Left ventricle myocardium inferior (tissue), 1 donor: ENCODE results near the gene PSMC3. TPM values are rescaled to one million over a fixed set of nuclear protein-coding genes. Genes with fewer than 3 reads are reported as not detected.
"Not testable (repeated sequence)": the region's sequence is repeated elsewhere in the genome, so short reads cannot be mapped to it uniquely, and the experiment has no call there.

ENCODE experiments used
- DNase-seq: peaks from one replicate; pipeline ENCODE4 v3.0.0-alpha.2; 2020
- H3K27ac ChIP-seq: fragments of 200-600 bp; replicated peaks from 2 replicates; pipeline ENCODE4 v1.8.0; 2021
- H3K27me3 ChIP-seq: fragments of 200-600 bp; 2 replicates; pipeline ENCODE4 v1.8.0; 2021; ENCODE audit warnings: low read depth
- H3K36me3 ChIP-seq: fragments of 200-600 bp; 2 replicates; pipeline ENCODE4 v1.8.0; 2021
- H3K4me1 ChIP-seq: fragments of 200-600 bp; 2 replicates; pipeline ENCODE4 v1.8.0; 2021
- H3K4me3 ChIP-seq: fragments of 200-600 bp; 2 replicates; pipeline ENCODE4 v1.8.0; 2021; ENCODE audit warnings: mild to moderate bottlenecking, moderate library complexity
- H3K9me3 ChIP-seq: fragments of 200-600 bp; replicated peaks from 2 replicates; pipeline ENCODE4 v1.8.0; 2021
- CTCF ChIP-seq: fragments of 200-600 bp; IDR thresholded peaks from 2 replicates; pipeline ENCODE4 v1.8.0; 2021; ENCODE audit warnings: antibody characterized with exemption, mild to moderate bottlenecking, borderline replicate concordance
- intact Hi-C: fragments of 100-400 bp; cut with micrococcal nuclease; formaldehyde crosslinking; loops from one replicate; pipeline ENCODE4 v1.11.0; 2022
- total RNA-seq: library from RNA; stranded (reverse); fragmentation: NEBNext Ultra II Directional; extraction: Animal tissue kit (Norgen Biotek cat#: 25700); gene quantifications from one replicate; pipeline ENCODE4 v1.2.1, GENCODE V29; 2021
- donor health status: DM: no; HTN: yes; CAD: no; lungs with severe emphysema.

PSMC3 gene
- total RNA-seq, 1 donor from 2014 or later = 146 TPM

DNA sequence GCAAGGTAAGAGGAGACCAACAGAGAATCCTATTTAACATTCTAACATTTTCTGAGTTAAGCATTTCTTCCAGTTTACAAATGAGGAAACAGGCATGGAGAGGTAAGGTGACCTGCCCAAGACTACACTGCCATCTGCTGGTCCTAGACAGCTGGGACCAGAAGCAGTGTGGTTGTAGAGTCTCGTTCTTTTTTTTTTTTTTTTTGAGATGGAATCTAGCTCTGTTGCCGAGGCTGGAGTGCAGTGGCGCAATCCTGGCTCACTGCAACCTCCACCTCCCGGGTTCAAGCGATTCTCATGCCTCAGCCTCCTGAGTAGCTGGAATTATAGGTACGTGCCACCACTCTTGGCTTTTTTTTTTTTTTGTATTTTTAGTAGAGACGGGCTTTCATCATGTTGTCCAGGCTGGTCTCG, 28.0 kb upstream of the PSMC3 start:
- TF ChIP-seq CTCF = peak; percentile 82

GRCh38 chr11:47453365-47453764, 27.1 kb upstream of the PSMC3 start:
- intact Hi-C loops = no loop called here
- Histone ChIP-seq H3K27ac (no peak overlapping the region), H3K9me3 (no peaks in the 10 kb centered on the region), H3K4me1 (no peaks in the 10 kb centered on the region), H3K4me3 (no peak overlapping the region), H3K36me3 (no peaks in the 10 kb centered on the region), H3K27me3 (no peaks in the 10 kb centered on the region)
- DNase-seq = no peak
- no peak for TF ChIP-seq CTCF

More for the DNA sequence above, 28.0 kb upstream of the PSMC3 start:
- H3K4me1 ChIP-seq, H3K27ac ChIP-seq, H3K27me3 ChIP-seq, H3K9me3 ChIP-seq, H3K36me3 ChIP-seq, H3K4me3 ChIP-seq, intact Hi-C loops: not testable (repeated sequence)
- DNase-seq = peak; percentile 69

DNA sequence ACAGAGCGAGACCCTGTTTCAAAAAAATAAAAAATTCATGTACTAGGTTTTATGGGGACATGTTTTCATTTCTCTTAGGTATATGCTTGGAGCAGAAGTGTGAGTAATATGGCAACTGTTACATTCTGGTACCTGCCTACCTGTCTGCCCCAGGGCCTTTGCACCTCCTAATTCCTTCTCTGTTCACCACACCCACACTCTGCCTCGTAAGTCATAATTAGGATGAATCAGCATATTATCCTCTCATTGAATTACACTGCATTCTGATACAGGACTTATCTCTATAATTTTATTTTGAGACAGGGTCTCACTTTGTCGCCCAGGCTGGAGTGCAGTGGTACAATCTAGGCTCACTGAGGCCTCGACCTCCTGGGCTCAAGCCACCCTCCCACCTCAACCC, 25.8 kb upstream of the PSMC3 start:
- TF ChIP-seq CTCF = no peak
- Histone ChIP-seq H3K27me3 (no peaks in the 10 kb centered on the region), H3K36me3 (no peaks in the 10 kb centered on the region), H3K9me3 (no peaks in the 10 kb centered on the region), H3K27ac (no peak overlapping the region), H3K4me1 (no peaks in the 10 kb centered on the region), H3K4me3 (no peak overlapping the region)
- DNase-seq = no peak
- intact Hi-C loops = no loop called here

DNA sequence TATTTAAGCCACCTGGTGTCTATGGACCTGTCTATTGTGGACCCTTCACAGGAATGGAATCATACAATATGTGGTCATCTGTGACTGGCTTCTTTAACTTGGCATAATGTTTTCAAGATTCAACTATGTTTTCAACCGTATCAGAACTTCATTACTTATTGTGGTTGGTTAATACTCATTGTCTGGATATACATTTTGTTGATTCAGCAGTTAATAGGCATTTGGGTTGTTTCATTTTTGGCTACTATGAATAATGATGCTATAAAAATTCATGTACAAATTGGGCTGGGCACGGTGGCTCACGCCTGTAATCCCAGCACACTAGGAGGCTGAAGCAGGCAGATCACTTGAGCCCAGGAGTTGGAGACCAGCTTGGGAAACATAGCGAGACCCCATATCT, 25.2 kb upstream of the PSMC3 start:
- Histone ChIP-seq H3K27ac (no peak overlapping the region), H3K4me3 (no peak overlapping the region), H3K9me3 (no peaks in the 10 kb centered on the region), H3K27me3 (no peaks in the 10 kb centered on the region), H3K36me3 (no peaks in the 10 kb centered on the region), H3K4me1 (no peaks in the 10 kb centered on the region)
- DNase-seq = no peak
- intact Hi-C loops = no loop called here
- TF ChIP-seq CTCF = no peak

DNA sequence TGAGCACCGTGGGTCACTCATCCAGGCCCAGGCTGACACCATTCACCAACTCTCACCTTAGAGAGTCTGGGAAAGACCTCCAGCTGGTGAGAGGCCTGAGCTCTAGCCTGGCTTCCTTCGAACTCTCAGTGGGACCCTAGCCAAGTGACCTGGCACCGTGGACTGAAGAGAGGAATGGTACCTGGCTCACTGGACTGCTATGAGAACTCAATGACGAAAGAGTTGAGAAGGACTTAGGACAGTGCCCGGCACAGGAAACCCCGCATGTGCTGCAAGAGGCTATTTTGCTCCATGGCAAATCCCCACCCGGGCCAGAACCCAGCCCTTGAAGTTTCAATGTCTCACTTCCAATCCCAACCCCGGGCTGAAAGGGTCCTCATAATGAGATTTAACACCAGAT, 23.3 kb upstream of the PSMC3 start:
- no peak overlapping the region for H3K27ac ChIP-seq
- no peaks in the 10 kb centered on the region for H3K27me3 ChIP-seq
- no peak for DNase-seq
- no peaks in the 10 kb centered on the region for H3K36me3 ChIP-seq
- no peak overlapping the region for H3K4me3 ChIP-seq
- TF ChIP-seq CTCF = no peak
- no peaks in the 10 kb centered on the region for H3K9me3 ChIP-seq
- intact Hi-C loops = loop anchor here (10.0 kb wide), 1 partner anchor 65 kb away; no protein-coding TSS in a partner anchor
- H3K4me1 ChIP-seq = no peaks in the 10 kb centered on the region
